DMS 273 treated with DMSO at 0.1 percent for 48 hours (cell line): ENCODE measurements around the gene TOMM34.

ENCODE experiments used
- DNase-seq: peaks from one replicate; lab custom pipeline; 2025; lab: John Stamatoyannopoulos, UW

The TOMM34 gene

DNA sequence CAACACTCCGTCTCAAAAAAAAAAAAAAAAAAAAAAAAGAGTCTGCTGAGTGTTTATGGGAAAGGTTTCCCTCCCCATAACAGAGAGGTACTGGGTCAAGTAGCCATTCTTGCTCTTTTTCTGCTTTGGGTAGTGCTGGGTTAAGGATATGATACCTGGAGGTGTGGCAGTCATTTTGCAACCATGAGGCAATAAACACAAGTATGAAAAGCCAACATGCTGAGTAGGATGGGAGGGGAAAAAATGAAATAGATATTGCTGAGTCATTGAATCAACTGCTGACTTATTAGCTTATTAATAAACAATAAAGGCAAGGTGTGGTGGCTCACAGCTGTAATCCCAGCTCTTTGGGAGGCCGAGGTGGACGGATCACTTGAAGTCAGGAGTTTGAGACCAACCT lies 2.3 kb upstream of the TOMM34 start:
- DNase-seq, result no peak

DNA sequence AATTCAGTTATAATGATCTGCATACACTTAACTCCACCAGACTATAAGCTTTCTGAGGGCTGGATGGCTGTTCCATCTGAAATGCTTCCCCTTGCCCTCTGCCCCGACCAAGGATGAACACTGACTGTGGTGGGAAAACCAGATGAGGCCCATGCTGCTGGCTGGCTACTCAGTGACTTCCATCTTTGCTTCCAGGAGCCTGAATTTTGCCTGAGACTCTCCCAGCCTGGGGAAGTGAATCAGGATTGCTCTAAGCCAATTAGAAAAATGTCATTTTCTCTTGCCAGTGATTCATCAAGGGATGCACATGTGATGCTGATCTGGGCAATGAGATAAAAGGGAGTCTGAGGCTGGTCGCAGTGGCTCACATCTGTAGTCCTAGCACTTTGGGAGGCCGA lies 1.7 kb upstream of the TOMM34 start:
- no peak for DNase-seq

GRCh38 chr20:44961011-44961869 lies 1.0 kb upstream of the TOMM34 start:
- no peak for DNase-seq

GRCh38 chr20:44959638-44960102 lies 527 bp downstream of the TOMM34 start:
- no peak for DNase-seq

DNA sequence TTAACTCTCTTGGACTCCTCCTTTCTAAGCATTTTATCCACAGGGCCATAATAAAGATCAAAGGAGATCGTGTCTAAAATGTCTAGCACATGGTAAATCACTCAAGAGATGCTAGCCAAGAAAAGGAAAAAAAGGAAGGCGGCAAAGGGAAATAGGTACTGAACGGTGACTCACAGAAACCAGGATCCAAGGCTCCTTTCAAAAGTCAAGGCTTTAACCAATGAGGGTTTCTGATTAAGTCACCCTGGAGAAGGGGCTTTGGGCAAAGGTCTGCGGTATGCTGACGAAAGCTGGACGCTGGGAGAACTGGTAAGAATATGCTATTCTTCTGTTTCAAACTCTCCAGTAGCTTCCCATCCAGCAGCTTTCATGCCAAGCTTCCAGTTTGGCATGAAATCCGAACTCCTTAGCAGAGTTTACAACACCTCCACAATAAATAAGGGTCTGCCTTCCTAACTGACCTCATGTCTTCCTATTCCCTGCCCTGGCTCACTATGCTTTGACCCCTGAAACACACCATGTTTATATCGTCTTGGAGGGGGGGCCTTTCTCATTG lies 1.0 kb downstream of the TOMM34 start:
- no peak for DNase-seq

GRCh38 chr20:44958276-44958675 lies 1.9 kb downstream of the TOMM34 start:
- DNase-seq, result no peak

GRCh38 chr20:44956410-44956809 lies 3.8 kb downstream of the TOMM34 start:
- DNase-seq, result no peak

DNA sequence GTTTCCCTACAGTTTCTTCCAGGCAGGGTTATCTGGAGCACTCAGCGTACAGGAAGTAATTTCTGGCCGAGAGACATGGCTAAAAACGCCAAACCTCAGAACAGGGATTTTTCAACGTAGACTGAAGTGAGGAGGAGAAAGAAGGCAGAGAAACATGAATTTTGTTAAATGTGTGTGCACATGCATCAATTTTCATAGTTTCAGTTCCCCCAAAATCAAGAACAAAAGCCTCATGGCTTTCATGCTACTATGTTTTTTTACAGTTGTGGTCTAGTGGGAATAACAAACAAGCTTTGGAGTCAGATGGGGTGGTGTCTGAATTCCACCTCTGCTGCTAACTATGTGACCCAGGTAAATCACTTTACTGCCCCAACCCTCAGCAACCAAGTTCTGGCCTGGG lies 4.9 kb downstream of the TOMM34 start:
- no peak for DNase-seq

DNA sequence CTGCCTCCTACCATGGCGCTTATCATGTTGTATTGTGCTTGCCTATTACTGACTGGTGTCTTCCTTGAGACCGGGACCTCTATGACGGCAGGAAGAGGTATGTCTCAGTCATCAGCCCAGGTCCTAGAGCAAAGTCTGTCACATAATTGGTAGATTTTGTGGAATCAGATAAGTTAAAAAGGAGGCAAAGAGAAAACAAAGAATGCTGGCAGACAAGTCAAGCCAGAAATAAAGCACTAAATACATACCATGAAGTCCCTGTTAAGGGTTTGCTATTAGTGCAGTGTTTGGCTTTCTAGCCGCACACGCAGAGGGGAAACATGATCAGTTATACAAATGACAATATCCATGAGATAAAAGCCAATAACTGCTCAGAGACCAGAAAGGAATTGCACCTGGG lies 6.0 kb downstream of the TOMM34 start:
- no peak for DNase-seq

DNA sequence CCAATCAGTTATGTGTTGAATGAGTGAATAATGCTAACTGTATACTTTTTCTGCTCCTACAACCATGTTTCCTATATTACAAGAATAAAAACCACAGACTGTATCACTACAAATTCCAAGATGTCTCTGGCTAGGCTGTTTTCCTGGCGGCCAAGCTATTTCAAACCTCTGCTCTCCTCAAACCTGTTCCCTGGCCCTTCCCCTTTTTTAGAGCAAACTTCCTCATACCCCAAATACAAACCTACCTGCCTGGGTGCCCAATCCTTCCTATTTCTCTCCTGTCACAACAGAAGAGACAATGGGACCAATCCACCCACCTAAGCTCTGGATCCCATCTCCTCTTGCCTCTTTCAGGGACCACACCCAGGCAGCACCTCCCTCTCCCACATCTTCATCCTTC lies 7.5 kb downstream of the TOMM34 start:
- DNase-seq, result no peak

GRCh38 chr20:44950368-44950767 lies 9.8 kb downstream of the TOMM34 start:
- no peak for DNase-seq

DNA sequence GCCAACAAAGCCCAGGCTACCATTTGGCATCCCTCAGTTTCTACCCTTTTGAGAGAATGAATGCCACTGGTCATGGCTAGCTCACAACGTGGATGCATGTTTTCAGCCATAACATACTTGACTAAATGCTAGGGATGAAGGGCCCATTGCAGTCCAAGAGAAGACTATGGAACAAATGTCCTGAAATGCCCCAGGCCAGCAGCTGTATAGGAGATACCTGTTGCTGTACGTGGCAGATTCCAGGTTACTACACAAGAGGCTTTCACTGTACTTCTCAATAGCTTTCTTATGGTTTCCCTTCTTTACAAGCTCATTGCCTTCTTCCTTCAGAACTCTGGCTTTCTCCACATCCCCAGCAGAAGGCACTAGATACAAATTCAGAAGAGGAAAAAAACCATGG lies 11.7 kb downstream of the TOMM34 start:
- no peak for DNase-seq

- no peak for DNase-seq
Observed at GRCh38 chr20:44948107-44948506, 12.1 kb downstream of the TOMM34 start.

- no peak for DNase-seq
Observed at GRCh38 chr20:44946271-44946852, 13.8 kb downstream of the TOMM34 start.

GRCh38 chr20:44945261-44945660 lies 14.9 kb downstream of the TOMM34 start:
- DNase-seq, result no peak

GRCh38 chr20:44943828-44944227 lies 16.4 kb downstream of the TOMM34 start:
- no peak for DNase-seq

GRCh38 chr20:44942264-44942973 lies 17.8 kb downstream of the TOMM34 start:
- no peak for DNase-seq

- DNase-seq, result no peak
Observed at GRCh38 chr20:44941120-44941691, 19.0 kb downstream of the TOMM34 start.

DNA sequence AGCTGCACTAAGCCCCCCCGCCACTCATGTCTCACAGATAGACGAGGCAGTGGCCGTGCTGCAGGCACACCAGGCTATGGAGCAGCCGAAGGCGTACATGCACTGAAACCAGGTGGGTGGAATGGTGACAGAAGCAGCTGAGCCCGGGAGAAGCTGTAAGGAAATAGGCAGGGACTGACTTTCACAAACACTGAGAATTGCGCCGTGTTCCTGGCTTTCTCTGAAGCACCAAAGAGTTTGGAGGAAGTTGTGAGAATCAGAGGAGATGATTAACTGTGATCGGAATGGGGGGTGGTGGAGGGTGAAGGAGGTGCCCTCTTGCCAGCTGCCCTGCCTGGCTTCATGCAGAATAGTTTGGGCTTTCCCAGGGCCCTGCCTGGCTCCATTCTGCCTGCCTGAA lies 21.6 kb downstream of the TOMM34 start:
- DNase-seq, result no peak

- no peak for DNase-seq
Observed at GRCh38 chr20:44936510-44936909, 23.7 kb downstream of the TOMM34 start.

DNA sequence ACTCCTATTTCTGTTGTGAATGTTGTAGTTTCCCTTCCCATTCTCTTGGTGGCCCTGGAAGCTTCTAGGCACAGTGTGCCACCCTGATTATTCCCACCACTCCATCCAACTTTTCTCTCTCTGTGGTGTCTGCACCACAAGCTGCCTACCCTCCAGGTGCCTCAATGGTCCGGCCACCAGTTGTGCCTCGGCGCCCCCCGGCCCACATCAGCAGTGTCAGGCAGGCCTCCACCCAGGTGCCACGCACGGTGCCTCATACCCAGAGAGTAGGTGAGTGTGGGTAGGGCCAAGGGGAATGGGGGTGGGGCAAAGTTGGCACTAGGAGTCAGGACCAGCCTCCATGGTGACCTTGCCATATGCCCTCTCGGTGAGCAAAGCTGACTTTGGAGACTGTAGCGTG lies 27.3 kb downstream of the TOMM34 start:
- no peak for DNase-seq

- no peak for DNase-seq
Observed at GRCh38 chr20:44931911-44932310, 28.3 kb downstream of the TOMM34 start.
